Transverse colon (tissue), 4 donors: ENCODE data around the gene MUSTN1. TPM values are rescaled to one million over a fixed set of nuclear protein-coding genes. Genes with fewer than 3 reads are reported as not detected.

ENCODE experiments used
- DNase-seq: peaks from one replicate; pipeline ENCODE4 v3.0.0-alpha.2; 2019
- H3K27ac ChIP-seq, 4 donors: fragments of 200-600 bp; sonication (generic); 2 replicates each; pipeline ENCODE4 v1.5.1; 2016 to 2018; ENCODE audit warnings: inconsistent platforms in 4 of 4
- H3K27me3 ChIP-seq: fragments of 200-600 bp; sonication (generic); 2 replicates; pipeline ENCODE4 v1.5.1; 2017; ENCODE audit warnings: inconsistent platforms
- H3K36me3 ChIP-seq, 4 donors: fragments of 200-600 bp; sonication (generic); 2 replicates each; pipeline ENCODE4 v1.5.1; 2017 to 2019; ENCODE audit warnings: inconsistent platforms in 4 of 4
- H3K4me1 ChIP-seq, 4 donors: fragments of 200-600 bp; sonication (generic); 2 replicates each; pipeline ENCODE4 v1.5.1; 2017 to 2020; ENCODE audit warnings: inconsistent platforms in 4 of 4
- H3K4me3 ChIP-seq, 4 donors: fragments of 200-600 bp; sonication (generic); 1 replicate in 1 of 4; 2 replicates in 3 of 4; pipeline versions ENCODE4 v1.5.1 to v1.6.1; 2017 to 2019; ENCODE audit warnings: inconsistent platforms in 4 of 4
- H3K9me3 ChIP-seq, 2 donors: fragments of 200-600 bp; sonication (generic); 2 replicates each; pipeline ENCODE4 v1.5.1; 2017 to 2019; ENCODE audit warnings: inconsistent platforms in 2 of 2
- EP300 ChIP-seq: sonication (generic); formaldehyde crosslinking; IDR thresholded peaks from one replicate; pipeline ENCODE4 v1.6.1; 2017; ENCODE audit warnings: antibody characterized with exemption, low read depth
- POLR2A ChIP-seq: fragments of 450-650 bp; IDR thresholded peaks from one replicate; pipeline ENCODE4 v1.6.1; 2016; ENCODE audit warnings: antibody characterized with exemption, mild to moderate bottlenecking, moderate library complexity
- POLR2AphosphoS5 ChIP-seq, 3 donors: sonication (generic); formaldehyde crosslinking; IDR thresholded peaks; one replicate each; pipeline ENCODE4 v1.6.1; 2016; ENCODE audit warnings: antibody characterized with exemption in 3 of 3
- WGBS, 2 donors: methylation state at CpG; one replicate each; pipeline ENCODE4 v1.1.5; 2018; ENCODE audit warnings: low coverage in 1 of 2; 5-methylcytosine and 5-hydroxymethylcytosine counted together
- in situ Hi-C, 4 donors: fragments of 200-750 bp; cut with MboI; loops; one replicate each; pipeline versions ENCODE4 v1.15.0 to v1.15.1; 2017; ENCODE audit warnings: low sequenced_read_pairs in 3 of 4, low pct_ligation_motif_present in 1 of 4, low pct_unique_long_range_greater_than_20kb in 1 of 4
- intact Hi-C: fragments of 100-400 bp; cut with DNase I; formaldehyde crosslinking; loops from one replicate; pipeline ENCODE4 v1.15.1; 2023; ENCODE audit warnings: low total_unique reads
- total RNA-seq, 4 donors: library from RNA; depleted of rRNA; stranded (reverse); fragments of >200 nt; gene quantifications; one replicate each; pipeline ENCODE4 v1.1.0, GENCODE V29; 2016
- TF ChIP-seq, protein P1 (sequence below), 5 experiments: fragments of 200-600 bp in 3 of 5; fragments of 450-650 bp in 2 of 5; sonication (generic) in 3 of 5; IDR thresholded peaks; 1 replicate in 2 of 5; 2 replicates in 3 of 5; pipeline ENCODE4 v1.5.1; 2016 to 2017; ENCODE audit warnings: antibody characterized with exemption in 5 of 5, inconsistent platforms in 3 of 5, mild to moderate bottlenecking in 2 of 5, moderate library complexity in 1 of 5

MUSTN1 gene
- total RNA-seq, 4 donors from 2014 or later: 3.0 to 26.5 (median 11.8) TPM

GRCh38 chr3:52809662-52810377 lies 25.0 kb downstream of the MUSTN1 start:
- no peaks in the 10 kb centered on the region for H3K4me1 ChIP-seq
- H3K27me3 ChIP-seq: no peaks in the 10 kb centered on the region
- H3K4me3 ChIP-seq: no peak overlapping the region
- in situ Hi-C loops (no loop called here), intact Hi-C loops (no loop called here)
- no peaks in the 10 kb centered on the region for H3K9me3 ChIP-seq
- no peaks in the 10 kb centered on the region for H3K36me3 ChIP-seq
- no peak for DNase-seq
- TF ChIP-seq, protein P1, sequence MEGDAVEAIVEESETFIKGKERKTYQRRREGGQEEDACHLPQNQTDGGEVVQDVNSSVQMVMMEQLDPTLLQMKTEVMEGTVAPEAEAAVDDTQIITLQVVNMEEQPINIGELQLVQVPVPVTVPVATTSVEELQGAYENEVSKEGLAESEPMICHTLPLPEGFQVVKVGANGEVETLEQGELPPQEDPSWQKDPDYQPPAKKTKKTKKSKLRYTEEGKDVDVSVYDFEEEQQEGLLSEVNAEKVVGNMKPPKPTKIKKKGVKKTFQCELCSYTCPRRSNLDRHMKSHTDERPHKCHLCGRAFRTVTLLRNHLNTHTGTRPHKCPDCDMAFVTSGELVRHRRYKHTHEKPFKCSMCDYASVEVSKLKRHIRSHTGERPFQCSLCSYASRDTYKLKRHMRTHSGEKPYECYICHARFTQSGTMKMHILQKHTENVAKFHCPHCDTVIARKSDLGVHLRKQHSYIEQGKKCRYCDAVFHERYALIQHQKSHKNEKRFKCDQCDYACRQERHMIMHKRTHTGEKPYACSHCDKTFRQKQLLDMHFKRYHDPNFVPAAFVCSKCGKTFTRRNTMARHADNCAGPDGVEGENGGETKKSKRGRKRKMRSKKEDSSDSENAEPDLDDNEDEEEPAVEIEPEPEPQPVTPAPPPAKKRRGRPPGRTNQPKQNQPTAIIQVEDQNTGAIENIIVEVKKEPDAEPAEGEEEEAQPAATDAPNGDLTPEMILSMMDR (IDR thresholded peaks at IDR 0.05): no peak
- TF ChIP-seq EP300 (no peak), POLR2AphosphoS5 (IDR thresholded peaks at IDR 0.05) (no peak), POLR2A (no peak)
- 61 to 74% methylated on average over 6 to 7 of the region's 7 CpGs for WGBS, 2 donors
- no peak overlapping the region for H3K27ac ChIP-seq

DNA sequence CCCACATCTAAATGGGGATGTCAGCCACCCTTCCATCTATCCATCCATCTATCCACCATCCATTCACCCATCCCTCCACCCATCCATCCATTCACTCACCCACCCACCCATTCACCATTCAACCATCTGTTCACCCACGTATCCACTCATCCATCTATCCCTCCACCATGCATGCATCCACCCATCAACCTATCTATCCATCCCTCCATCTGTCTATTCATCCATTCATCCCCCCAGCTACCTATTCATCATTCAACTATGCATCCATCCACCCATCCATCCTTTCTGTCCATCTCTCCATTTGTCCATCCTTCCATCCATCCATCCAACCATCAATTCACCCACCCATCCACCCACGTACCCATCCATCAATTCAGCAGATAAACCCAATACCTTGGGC lies 25.7 kb downstream of the MUSTN1 start:
- in situ Hi-C loops (no loop called here), intact Hi-C loops (no loop called here)
- no peaks in the 10 kb centered on the region for H3K9me3 ChIP-seq
- H3K27ac ChIP-seq: no peak overlapping the region
- no peaks in the 10 kb centered on the region for H3K4me1 ChIP-seq
- no peaks in the 10 kb centered on the region for H3K36me3 ChIP-seq
- no peak overlapping the region for H3K4me3 ChIP-seq
- no peaks in the 10 kb centered on the region for H3K27me3 ChIP-seq
- no peak for DNase-seq
- WGBS, 2 donors: 58 to 79% methylated on average over 2 of the region's 2 CpGs
- TF ChIP-seq POLR2AphosphoS5 (IDR thresholded peaks at IDR 0.05) (no peak), EP300 (no peak), POLR2A (no peak)
- TF ChIP-seq, protein P1 (IDR thresholded peaks at IDR 0.05): no peak

- intact Hi-C loops (no loop called here), in situ Hi-C loops (no loop called here)
- no peak for TF ChIP-seq POLR2AphosphoS5 (IDR thresholded peaks at IDR 0.05)
- no peak for TF ChIP-seq EP300
- TF ChIP-seq POLR2A: no peak
- TF ChIP-seq, protein P1 (IDR thresholded peaks at IDR 0.05): no peak
- Histone ChIP-seq H3K4me3 (no peak overlapping the region), H3K27ac (no peak overlapping the region), H3K36me3 (no peaks in the 10 kb centered on the region), H3K27me3 (no peaks in the 10 kb centered on the region), H3K4me1 (no peaks in the 10 kb centered on the region), H3K9me3 (no peaks in the 10 kb centered on the region)
- DNase-seq: no peak
- WGBS, 2 donors: 83% methylated on average over 19 of the region's 19 CpGs; no CpG with 5 or more reads in 1 of the 2 donors
These were observed 29.4 kb downstream of the MUSTN1 start for GRCh38 chr3:52805270-52806039.

DNA sequence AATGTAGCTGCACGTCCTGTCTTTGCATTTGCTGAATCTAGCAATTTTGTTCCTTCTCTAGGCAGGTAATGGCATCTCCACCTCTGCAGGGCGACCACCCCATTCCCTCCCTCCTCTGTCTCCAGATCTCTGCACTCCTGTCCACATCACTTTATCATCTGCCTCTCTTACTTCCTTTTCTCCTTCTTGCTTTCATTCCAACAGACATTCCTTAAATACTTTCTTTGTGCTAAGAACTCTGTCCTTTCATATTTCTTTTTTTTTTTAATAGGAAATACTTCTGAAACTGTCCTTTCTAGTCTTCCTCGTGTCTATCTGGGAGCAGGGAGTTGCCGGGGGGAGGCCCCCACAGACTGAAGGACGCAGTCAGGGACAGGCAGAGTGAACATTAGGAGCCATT lies 33.0 kb downstream of the MUSTN1 start:
- H3K4me3 ChIP-seq: no peak overlapping the region
- H3K36me3 ChIP-seq: no peaks in the 10 kb centered on the region
- no peaks in the 10 kb centered on the region for H3K27me3 ChIP-seq
- in situ Hi-C loops (no loop called here), intact Hi-C loops (no loop called here)
- H3K9me3 ChIP-seq: no peaks in the 10 kb centered on the region
- 31 to 74% methylated on average over 2 to 5 of the region's 5 CpGs for WGBS, 2 donors
- no peak for DNase-seq
- no peaks in the 10 kb centered on the region for H3K4me1 ChIP-seq
- H3K27ac ChIP-seq: no peak overlapping the region
- TF ChIP-seq POLR2A: no peak
- no peak for TF ChIP-seq POLR2AphosphoS5 (IDR thresholded peaks at IDR 0.05)
- TF ChIP-seq, protein P1 (IDR thresholded peaks at IDR 0.05): no peak
- no peak for TF ChIP-seq EP300
